ENCODE measurements around the gene CCDC102A.
"Not testable (repeated sequence)": the region's sequence is repeated elsewhere in the genome, so short reads cannot be mapped to it uniquely, and the experiment has no call there.

Gene CCDC102A

GRCh38 chr16:57564571-57565270, 28.4 kb upstream of the CCDC102A start:
- DNase-seq, result no peak

- no peak for DNase-seq
Measured at GRCh38 chr16:57563761-57564160, 27.4 kb upstream of the CCDC102A start.

DNA sequence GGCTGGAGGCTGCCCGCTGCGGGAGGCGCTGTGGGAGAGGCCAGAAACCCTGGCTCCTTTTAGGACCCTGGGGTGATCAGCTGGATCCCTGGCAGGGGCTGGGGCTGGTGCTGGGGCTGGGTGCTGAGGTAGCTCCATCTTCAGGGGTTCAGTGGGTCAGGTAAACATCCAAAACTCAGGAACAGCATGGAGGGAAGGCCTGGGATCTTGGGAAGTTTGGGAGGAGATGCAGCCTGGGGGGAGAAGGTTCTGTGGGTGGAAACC, 27.0 kb upstream of the CCDC102A start:
- no peak for DNase-seq

DNA sequence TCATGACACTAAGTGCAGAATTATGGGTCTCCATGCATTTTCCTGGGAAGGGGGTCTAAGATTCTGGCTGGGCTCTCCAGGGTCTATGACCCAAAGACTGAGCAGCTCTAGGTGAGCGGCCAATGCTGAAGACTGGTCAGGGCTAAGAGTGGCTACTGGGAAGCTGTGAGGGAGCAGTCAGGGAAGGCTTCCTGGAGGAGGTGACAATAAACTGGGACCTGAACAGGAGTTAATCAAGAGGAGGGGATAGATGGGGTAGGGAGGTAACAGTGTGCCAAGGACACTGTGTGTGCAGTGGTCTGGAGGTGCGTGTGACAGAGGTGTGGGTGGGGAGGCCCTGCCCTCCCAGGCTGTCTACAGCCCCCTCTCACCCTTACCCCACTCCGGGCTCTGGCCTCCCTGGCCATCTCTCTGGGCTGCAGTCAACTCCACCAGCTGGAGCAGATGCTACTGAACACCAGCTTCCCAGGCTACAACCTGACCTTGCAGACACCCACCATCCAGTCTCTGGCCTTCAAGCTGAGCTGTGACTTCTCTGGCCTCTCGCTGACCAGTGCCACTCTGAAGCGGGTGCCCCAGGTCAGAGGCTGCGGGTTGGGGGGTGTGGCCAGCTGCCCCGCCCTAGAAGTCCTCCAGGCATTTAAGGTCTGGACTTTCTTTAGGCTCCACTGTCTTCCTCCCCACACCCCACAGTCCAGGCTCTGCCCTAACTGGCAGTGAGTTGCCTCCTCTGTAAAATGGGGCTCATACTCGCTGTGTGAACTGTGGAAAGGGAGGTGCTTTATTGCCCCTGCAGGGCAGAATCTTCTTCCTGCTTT, 26.5 kb upstream of the CCDC102A start:
- DNase-seq, result no peak

- DNase-seq, result no peak
Measured at GRCh38 chr16:57562066-57562465, 25.7 kb upstream of the CCDC102A start.

GRCh38 chr16:57559072-57559790, 22.9 kb upstream of the CCDC102A start:
- DNase-seq, result no peak

DNA sequence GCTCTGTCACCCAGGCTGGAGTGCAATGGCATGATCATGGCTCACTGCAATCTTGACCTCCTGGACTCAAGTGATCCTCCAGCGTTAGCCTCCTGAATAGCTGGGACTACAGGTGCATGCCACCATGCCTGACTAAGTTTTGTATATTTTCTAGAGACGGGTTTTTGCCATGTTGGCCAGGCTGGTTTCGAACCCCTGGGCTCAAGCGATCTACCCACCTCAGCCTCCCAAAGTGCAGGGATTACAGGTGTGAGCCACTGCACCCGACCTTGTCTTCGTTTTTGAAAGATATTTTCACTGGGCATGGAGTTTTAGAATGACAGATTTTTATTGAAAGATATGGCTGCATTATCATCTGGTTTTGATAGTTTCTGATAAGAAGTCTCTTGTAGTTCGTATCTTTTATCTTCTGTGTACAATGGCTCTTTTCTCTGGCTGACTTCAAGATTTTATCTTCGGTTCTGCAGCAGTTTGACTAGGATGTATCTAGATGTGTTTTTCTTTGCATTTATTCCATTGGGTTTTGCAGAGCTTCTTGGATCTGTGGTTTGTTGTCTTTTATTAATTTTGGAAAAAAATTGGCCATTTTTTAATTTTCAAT, 20.7 kb upstream of the CCDC102A start:
- no peak for DNase-seq

GRCh38 chr16:57555831-57556230, 19.5 kb upstream of the CCDC102A start:
- DNase-seq, result no peak

DNA sequence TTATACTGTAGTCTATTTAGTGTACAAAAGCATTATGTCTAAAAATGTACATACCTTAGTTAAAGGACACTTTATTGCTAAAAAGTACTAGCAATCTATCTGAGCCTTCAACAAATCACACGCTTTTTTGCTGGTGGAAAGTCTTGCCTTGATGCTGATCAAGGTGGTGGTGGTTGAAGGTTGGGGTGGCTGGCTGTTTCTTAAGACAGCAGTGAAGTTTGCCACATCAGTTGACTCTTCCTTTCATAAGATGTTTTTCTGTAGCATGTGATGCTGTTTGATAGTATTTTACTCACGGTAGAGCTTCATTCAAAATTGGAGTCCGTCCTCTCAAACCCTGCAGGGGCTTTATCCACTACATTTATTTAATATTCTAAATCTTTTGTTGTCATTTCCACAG, 14.7 kb upstream of the CCDC102A start:
- no peak for DNase-seq

GRCh38 chr16:57549730-57550129, 13.4 kb upstream of the CCDC102A start:
- DNase-seq, result no peak

DNA sequence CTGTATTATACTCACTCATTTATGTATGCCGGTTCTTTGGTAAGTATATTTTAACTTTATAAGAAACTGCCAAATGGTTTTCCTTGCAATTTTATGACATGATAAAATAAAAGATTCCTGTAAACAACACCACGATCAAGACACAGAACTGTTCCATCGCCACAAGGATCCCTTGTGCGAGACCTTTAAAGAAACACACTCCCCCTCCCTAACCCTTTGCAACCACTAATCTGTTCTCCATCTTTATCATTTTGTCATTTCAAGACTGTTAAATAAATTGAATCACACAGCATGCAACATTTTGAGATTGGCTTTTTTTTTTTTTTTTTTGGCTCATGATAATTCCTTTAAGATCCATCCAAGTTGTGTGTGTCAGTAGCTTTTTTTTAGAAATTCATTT, 12.0 kb upstream of the CCDC102A start:
- DNase-seq, result no peak

DNA sequence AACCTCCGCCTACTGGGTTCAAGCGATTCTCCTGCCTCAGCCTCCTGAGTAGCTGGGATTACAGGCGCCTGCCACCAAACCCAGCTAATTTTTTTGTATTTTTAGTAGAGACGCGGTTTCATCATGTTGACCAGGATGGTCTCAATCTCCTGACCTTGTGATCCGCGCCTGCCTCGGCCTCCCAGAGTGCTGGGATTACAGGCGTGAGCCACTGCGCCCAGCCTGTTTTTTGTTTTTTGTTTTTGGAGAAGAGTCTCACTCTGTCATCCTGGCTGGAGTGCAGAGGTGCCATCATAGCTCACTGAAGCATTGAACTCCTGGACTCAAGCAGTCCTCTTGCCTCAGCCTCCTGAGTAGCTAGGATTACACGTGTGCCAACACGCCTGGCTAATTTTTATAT, 11.2 kb upstream of the CCDC102A start:
- DNase-seq, result not testable (repeated sequence)

DNA sequence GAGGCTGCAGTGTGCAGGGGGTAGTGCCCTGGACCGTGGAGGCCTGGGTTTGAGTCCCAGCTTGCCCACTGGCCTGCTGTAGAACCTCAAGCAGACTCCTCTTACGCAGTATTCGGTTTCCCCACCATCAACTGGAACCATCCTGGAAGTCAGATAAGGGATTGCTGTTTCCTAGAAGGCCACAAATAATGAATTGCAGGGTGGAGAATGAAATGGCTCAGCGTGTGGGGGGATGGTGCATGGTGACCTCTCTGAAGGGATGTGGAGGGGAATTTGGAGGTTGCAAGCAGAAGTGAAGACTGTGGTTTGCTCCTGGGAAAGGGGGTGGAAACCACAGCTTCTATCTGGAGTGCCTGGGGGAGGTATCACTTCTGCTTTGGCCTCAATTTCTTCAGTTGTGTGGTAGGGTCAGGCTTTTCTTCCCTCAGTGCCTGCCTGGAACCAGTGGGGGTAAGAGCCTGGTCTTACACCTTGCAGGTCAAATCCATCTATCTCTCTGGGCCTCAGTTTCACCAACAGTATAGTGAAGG, 7.8 kb upstream of the CCDC102A start:
- DNase-seq, result no peak

GRCh38 chr16:57541754-57542435, 5.5 kb upstream of the CCDC102A start:
- DNase-seq, result no peak

- DNase-seq, result no peak
Measured at GRCh38 chr16:57540906-57541753, 4.8 kb upstream of the CCDC102A start.

DNA sequence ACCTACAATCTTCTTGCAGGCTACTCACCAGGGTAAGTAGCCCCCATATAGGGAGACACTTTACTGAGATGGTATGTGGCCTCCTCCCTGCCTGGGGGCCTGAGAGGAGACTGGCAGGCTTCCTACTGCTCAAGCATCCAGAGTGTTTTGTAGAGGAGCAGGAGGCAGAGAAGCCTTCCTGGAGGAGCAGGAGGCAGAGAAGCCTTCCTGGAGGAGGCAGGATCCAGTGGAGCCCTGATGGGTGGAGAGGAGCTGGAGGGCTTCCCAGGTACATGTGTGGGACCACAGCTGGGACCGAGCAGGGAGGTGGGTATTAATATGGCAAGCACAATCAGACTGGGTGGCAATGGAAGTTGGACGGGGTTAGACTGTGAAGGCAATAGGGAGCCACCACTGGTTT, 4.0 kb upstream of the CCDC102A start:
- no peak for DNase-seq

DNA sequence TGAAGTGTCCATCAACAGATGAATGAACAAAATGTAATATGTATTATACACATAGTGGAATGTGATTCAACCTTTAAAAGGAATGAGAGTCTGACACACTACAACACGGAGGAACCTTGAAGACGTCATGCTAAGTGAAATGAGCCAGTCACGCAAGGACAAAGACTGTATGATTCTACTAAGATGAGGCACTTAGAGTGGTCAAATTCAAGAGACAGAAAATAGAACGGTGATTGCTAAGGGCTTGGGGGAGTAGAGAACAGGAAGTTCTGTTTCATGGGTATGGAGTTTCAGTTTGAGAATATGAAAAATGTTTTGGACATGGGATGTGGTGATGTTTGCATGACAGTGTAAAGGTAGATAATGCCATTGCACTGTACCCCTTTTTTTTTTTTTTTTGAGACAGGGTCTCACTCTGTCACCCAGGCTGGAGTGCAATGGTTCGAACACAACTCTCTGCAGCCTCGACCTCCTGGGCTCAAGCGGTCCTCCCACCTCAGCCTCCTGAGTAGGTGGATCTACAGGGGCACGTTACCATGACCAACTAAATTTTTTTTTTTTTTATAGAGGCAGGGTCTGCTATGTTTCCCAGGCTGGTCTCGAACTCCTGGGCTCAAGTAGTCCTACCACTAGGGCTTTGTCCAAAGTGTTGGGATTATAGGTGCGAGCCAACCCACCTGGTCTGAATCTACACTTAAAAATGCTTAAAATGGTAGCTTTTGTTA, 2.9 kb upstream of the CCDC102A start:
- no peak for DNase-seq

DNA sequence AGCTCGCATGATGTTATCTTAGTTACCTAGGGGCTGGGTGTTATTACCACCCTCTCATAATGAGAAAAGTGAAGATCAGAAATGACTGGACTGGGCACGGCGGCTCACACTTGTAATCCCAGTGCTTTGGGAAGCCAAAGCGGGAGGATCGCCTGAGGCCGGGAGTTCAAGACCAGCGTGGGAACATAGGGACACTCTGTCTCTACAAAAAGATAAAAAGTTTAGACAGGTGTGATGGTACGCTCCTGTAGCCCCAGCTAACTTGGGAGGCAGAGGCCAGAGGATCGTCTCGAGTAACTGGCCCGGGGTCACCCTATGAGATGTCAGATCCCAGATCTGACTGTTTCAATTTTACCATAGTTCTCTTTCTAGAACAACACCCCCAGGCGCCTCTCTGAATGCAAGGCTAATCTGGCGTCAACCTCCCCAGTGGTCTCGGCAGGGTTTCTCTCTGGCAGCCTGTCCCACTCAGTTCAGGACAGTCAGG, 1.9 kb upstream of the CCDC102A start:
- DNase-seq, result no peak

DNA sequence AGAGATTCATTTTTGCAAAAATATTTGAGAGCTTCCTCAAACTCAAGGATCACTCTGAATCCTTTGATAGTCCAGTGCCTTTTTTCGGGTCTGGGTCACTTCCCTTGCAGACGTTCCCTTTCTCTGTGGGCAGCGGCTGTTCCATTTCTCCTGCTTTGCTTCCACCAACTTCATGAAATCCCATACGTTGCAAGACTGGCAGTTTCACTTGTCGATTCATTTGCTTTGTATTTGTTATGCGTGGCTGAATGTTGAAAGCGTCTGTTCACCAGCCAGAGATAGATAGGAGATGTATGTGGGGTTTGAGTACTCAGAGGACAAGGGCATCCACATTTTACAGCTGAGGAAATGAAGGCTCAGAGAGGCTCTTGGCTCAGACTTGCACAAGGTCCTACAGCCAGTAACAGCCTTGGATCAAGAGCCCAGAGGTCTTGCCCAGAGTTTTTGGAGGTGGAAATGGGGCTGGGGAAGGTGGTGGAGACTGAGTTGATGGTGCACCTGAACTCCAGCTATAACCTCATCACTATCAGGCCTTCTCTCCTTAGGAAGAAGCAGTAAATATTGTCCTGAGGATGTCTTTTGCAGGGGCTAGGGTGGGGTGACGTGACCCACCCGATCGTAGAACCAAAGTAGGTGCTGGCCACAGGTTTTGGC, 1.3 kb upstream of the CCDC102A start:
- DNase-seq, result no peak

DNA sequence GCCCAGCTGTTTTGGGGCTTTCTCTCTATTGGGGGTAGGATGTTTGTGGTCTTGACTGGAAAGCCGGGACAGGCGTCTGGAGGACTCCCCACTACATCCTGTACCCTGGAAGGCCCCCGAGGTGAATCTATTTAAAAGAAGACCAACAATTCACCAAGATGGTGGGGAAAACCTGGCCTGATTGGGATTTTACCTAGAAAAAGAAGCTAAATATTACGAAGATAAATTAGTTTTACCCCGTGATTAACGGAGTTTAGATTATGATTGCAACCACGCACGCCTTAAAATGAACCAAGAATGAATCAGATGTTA, 779 bp upstream of the CCDC102A start:
- DNase-seq, result no peak
